Common myeloid progenitor, CD34-positive (primary cell): ENCODE measurements around the gene VSTM4.
A peak's percentile ranks its signal among the peaks of the same experiment; 100 is the strongest.

Source experiments
- CTCF ChIA-PET: fragments of 350-600 bp; sonication (Branson Sonifier 250); formaldehyde crosslinking; loops from one replicate; lab custom pipeline; 2021; ENCODE audit warnings: antibody characterized with exemption; lab: Charles Lee
- POLR2A ChIA-PET: fragments of 350-600 bp; sonication (Branson Sonifier 250); formaldehyde crosslinking; loops from one replicate; lab custom pipeline; 2021; ENCODE audit warnings: antibody characterized with exemption; lab: Charles Lee
- DNase-seq, 3 donors: peaks; one replicate each; pipeline versions ENCODE4 v3.0.0 to v3.0.0-alpha.2; 2013
- H3K27ac ChIP-seq, 2 experiments: 1 replicate in 1 of 2; 2 replicates in 1 of 2; pipeline ENCODE4 v1.7.0; 2013; ENCODE audit warnings: inconsistent platforms in 2 of 2, low read length in 2 of 2, mild to moderate bottlenecking in 2 of 2, low read depth in 1 of 2, moderate library complexity in 1 of 2; ENCODE audit not compliant: severe bottlenecking in 2 of 2, insufficient read depth in 1 of 2, poor library complexity in 1 of 2
- H3K27me3 ChIP-seq, 5 experiments: replicated peaks in 2 of 5; 1 replicate in 3 of 5; 2 replicates in 2 of 5; pipeline versions ENCODE4 v1.6.1 to v1.7.0; 2013; ENCODE audit warnings: low read length in 4 of 5, mild to moderate bottlenecking in 2 of 5, moderate library complexity in 2 of 5, inconsistent platforms in 1 of 5; ENCODE audit not compliant: insufficient read depth in 5 of 5, control insufficient read depth in 4 of 5
- H3K36me3 ChIP-seq, 4 experiments: 1 replicate in 2 of 4; 2 replicates in 2 of 4; pipeline versions ENCODE4 v1.6.1 to v1.7.0; 2013; ENCODE audit warnings: low read length in 3 of 4, control low read depth in 1 of 4, mild to moderate bottlenecking in 1 of 4; ENCODE audit not compliant: control insufficient read depth in 4 of 4, insufficient read depth in 4 of 4
- H3K4me1 ChIP-seq, 4 experiments: 1 replicate in 3 of 4; 2 replicates in 1 of 4; pipeline versions ENCODE4 v1.6.1 to v1.7.1; 2013; ENCODE audit warnings: low read length in 3 of 4, mild to moderate bottlenecking in 3 of 4, control low read depth in 1 of 4, inconsistent platforms in 1 of 4, moderate library complexity in 1 of 4; ENCODE audit not compliant: control insufficient read depth in 4 of 4, insufficient read depth in 4 of 4; ENCODE audit errors: control extremely low read depth in 1 of 4
- H3K4me3 ChIP-seq, 7 experiments: 1 replicate in 4 of 7; 2 replicates in 3 of 7; pipeline versions ENCODE4 v1.5.1 to v1.7.0; 2013; ENCODE audit warnings: mild to moderate bottlenecking in 7 of 7, low read length in 6 of 7, moderate library complexity in 6 of 7, inconsistent platforms in 2 of 7, low read depth in 2 of 7, control low read depth in 1 of 7; ENCODE audit not compliant: insufficient read depth in 4 of 7, control insufficient read depth in 1 of 7; ENCODE audit errors: extremely low read depth in 1 of 7
- H3K9me3 ChIP-seq, 5 experiments: 1 replicate in 4 of 5; 2 replicates in 1 of 5; pipeline versions ENCODE4 v1.6.1 to v1.7.1; 2013; ENCODE audit warnings: low read length in 4 of 5, mild to moderate bottlenecking in 2 of 5, inconsistent platforms in 1 of 5, low read depth in 1 of 5, moderate library complexity in 1 of 5; ENCODE audit not compliant: control insufficient read depth in 4 of 5, insufficient read depth in 2 of 5; ENCODE audit errors: control extremely low read depth in 1 of 5
- WGBS: methylation state at CpG from one replicate; pipeline ENCODE4 v1.1.5; 2013; ENCODE audit not compliant: insufficient coverage; 5-methylcytosine and 5-hydroxymethylcytosine counted together

VSTM4 gene

GRCh38 chr10:49028639-49029038, 86.7 kb downstream of the VSTM4 start:
- CTCF ChIA-PET = interaction anchor here (0.8 kb wide), 1 partner anchor 27 kb away, joined by 3 read pairs; no protein-coding TSS in a partner anchor
- H3K4me3 ChIP-seq = no peak overlapping the region
- POLR2A ChIA-PET = no interaction called here
- no peak overlapping the region for H3K27ac ChIP-seq
- no peaks in the 10 kb centered on the region for H3K9me3 ChIP-seq
- DNase-seq = no peak
- H3K4me1 ChIP-seq = no peaks in the 10 kb centered on the region
- H3K27me3 ChIP-seq = no peaks in the 10 kb centered on the region
- WGBS = 86% methylated on average over 1 of the region's 2 CpGs
- no peaks in the 10 kb centered on the region for H3K36me3 ChIP-seq

GRCh38 chr10:49025347-49025983, 89.9 kb downstream of the VSTM4 start:
- DNase-seq = no peak
- Histone ChIP-seq H3K4me3 (no peak overlapping the region), H3K27ac (no peak overlapping the region), H3K36me3 (no peaks in the 10 kb centered on the region), H3K9me3 (no peaks in the 10 kb centered on the region), H3K4me1 (no peaks in the 10 kb centered on the region), H3K27me3 (no peaks in the 10 kb centered on the region)
- ChIA-PET CTCF (no interaction called here), POLR2A (no interaction called here)
- 100% methylated on average over 5 of the region's 7 CpGs for WGBS

GRCh38 chr10:49024484-49024883, 90.8 kb downstream of the VSTM4 start:
- POLR2A ChIA-PET = no interaction called here
- no peak for DNase-seq
- no peak overlapping the region for H3K27ac ChIP-seq
- H3K27me3 ChIP-seq = no peaks in the 10 kb centered on the region
- no peaks in the 10 kb centered on the region for H3K4me1 ChIP-seq
- H3K36me3 ChIP-seq = no peaks in the 10 kb centered on the region
- CTCF ChIA-PET = no interaction called here
- H3K9me3 ChIP-seq = no peaks in the 10 kb centered on the region
- 100% methylated on average over 3 of the region's 3 CpGs for WGBS
- no peak overlapping the region for H3K4me3 ChIP-seq

GRCh38 chr10:49023752-49024151, 91.6 kb downstream of the VSTM4 start:
- Histone ChIP-seq H3K4me3 (no peak overlapping the region), H3K27ac (no peak overlapping the region), H3K36me3 (no peaks in the 10 kb centered on the region), H3K9me3 (no peaks in the 10 kb centered on the region), H3K27me3 (no peaks in the 10 kb centered on the region), H3K4me1 (no peaks in the 10 kb centered on the region)
- DNase-seq = peak in 2 of 3 donors; percentile 19 to 33
- ChIA-PET CTCF (interaction anchor here (0.8 to 1.0 kb wide), 2 partner anchors 12 to 39 kb away, joined by 3 read pairs; no protein-coding TSS in a partner anchor), POLR2A (no interaction called here)
- 74% methylated on average over 4 of the region's 5 CpGs for WGBS

- POLR2A ChIA-PET = no interaction called here
These were observed 92.3 kb downstream of the VSTM4 start for GRCh38 chr10:49023071-49023470.

GRCh38 chr10:49021685-49022084, 93.6 kb downstream of the VSTM4 start:
- Histone ChIP-seq H3K4me3 (no peak overlapping the region), H3K27me3 (no peaks in the 10 kb centered on the region), H3K9me3 (no peaks in the 10 kb centered on the region), H3K27ac (no peak overlapping the region), H3K36me3 (no peaks in the 10 kb centered on the region), H3K4me1 (no peaks in the 10 kb centered on the region)
- CTCF ChIA-PET = no interaction called here
- POLR2A ChIA-PET = no interaction called here
- no peak for DNase-seq
- WGBS = no CpG with 5 or more reads among the region's 6 CpGs

More at GRCh38 chr10:49023071-49023470, 92.3 kb downstream of the VSTM4 start:
- Histone ChIP-seq H3K27me3 (no peaks in the 10 kb centered on the region), H3K9me3 (no peaks in the 10 kb centered on the region), H3K4me1 (no peaks in the 10 kb centered on the region), H3K4me3 (no peak overlapping the region), H3K36me3 (no peaks in the 10 kb centered on the region), H3K27ac (no peak overlapping the region)
- no peak for DNase-seq
- WGBS = no CpG with 5 or more reads among the region's 2 CpGs
- CTCF ChIA-PET = interaction anchor here (0.8 to 1.0 kb wide), 2 partner anchors 13 to 40 kb away, joined by 3 read pairs; no protein-coding TSS in a partner anchor

- no peaks in the 10 kb centered on the region for H3K9me3 ChIP-seq
- DNase-seq = no peak
- H3K27me3 ChIP-seq = no peaks in the 10 kb centered on the region
- CTCF ChIA-PET = no interaction called here
- POLR2A ChIA-PET = no interaction called here
- no peak overlapping the region for H3K4me3 ChIP-seq
- no peak overlapping the region for H3K27ac ChIP-seq
- no peaks in the 10 kb centered on the region for H3K4me1 ChIP-seq
- H3K36me3 ChIP-seq = no peaks in the 10 kb centered on the region
- 95% methylated on average over 4 of the region's 4 CpGs for WGBS
These were observed 99.6 kb downstream of the VSTM4 start for GRCh38 chr10:49015700-49016099.
